ENCODE measurements around the gene RIPOR3. TPM values are rescaled to one million over a fixed set of nuclear protein-coding genes. Genes with fewer than 3 reads are reported as not detected.

RIPOR3 gene
- total RNA-seq, 4 donors from 2014 or later, result 6.1 to 25.7 (median 15.3) TPM

- TF ChIP-seq POLR2AphosphoS5 (IDR thresholded peaks at IDR 0.05) (no peak), POLR2A (IDR thresholded peaks at IDR 0.05; ENCODE audit: low read depth) (no peak), EP300 (IDR thresholded peaks at IDR 0.05) (no peak), CTCF (IDR thresholded peaks at IDR 0.05) (no peak)
- intact Hi-C loops (cut with DNase I), result loop anchor here (5.0 kb wide), 1 partner anchor 391 kb away; no protein-coding TSS in a partner anchor
- Histone ChIP-seq H3K4me1 (peaks cover 14 to 43% (median 31%) of the 10 kb centered on the region in 4 donors), H3K27ac (replicated peaks in 1 of 4) (no peak overlapping the region), H3K9me3 (no peaks in the 10 kb centered on the region), H3K27me3 (no peaks in the 10 kb centered on the region), H3K36me3 (peaks cover 44 to 97% (median 83%) of the 10 kb centered on the region in 4 donors), H3K4me3 (no peak overlapping the region)
- WGBS, result 76% methylated on average over 5 of the region's 5 CpGs
- DNase-seq (ENCODE audit: extremely low spot score), result no peak
Observed at GRCh38 chr20:50578778-50579165, 112.6 kb downstream of the RIPOR3 start.

GRCh38 chr20:50578061-50578777 lies 113.1 kb downstream of the RIPOR3 start:
- TF ChIP-seq POLR2AphosphoS5 (IDR thresholded peaks at IDR 0.05), result no peak
- no peak for TF ChIP-seq POLR2A (IDR thresholded peaks at IDR 0.05; ENCODE audit: low read depth)
- no peak for TF ChIP-seq CTCF (IDR thresholded peaks at IDR 0.05)
- intact Hi-C loops (cut with DNase I), result loop anchor here (5.0 kb wide), 1 partner anchor 391 kb away; no protein-coding TSS in a partner anchor
- H3K36me3 ChIP-seq, result peaks cover 40 to 91% (median 78%) of the 10 kb centered on the region in 4 donors
- H3K9me3 ChIP-seq, result no peaks in the 10 kb centered on the region
- H3K27me3 ChIP-seq, result no peaks in the 10 kb centered on the region
- H3K4me1 ChIP-seq, result peaks cover 19 to 49% (median 36%) of the 10 kb centered on the region in 4 donors
- WGBS, result 88% methylated on average over 14 of the region's 14 CpGs
- no peak overlapping the region for H3K4me3 ChIP-seq
- DNase-seq (ENCODE audit: extremely low spot score), result no peak
- H3K27ac ChIP-seq (replicated peaks in 1 of 4), result peak overlapping the region in 2 of 4 donors; percentile 32 to 60

GRCh38 chr20:50577175-50578018 lies 113.9 kb downstream of the RIPOR3 start:
- no peaks in the 10 kb centered on the region for H3K27me3 ChIP-seq
- H3K4me3 ChIP-seq, result no peak overlapping the region
- H3K27ac ChIP-seq (replicated peaks in 1 of 4), result peak overlapping the region in 3 of 4 donors; percentile 32 to 60 (median 50)
- WGBS, result 82% methylated on average over 12 of the region's 17 CpGs
- DNase-seq (ENCODE audit: extremely low spot score), result no peak
- intact Hi-C loops (cut with DNase I), result loop anchor here (5.0 kb wide), 1 partner anchor 390 kb away; no protein-coding TSS in a partner anchor
- TF ChIP-seq CTCF (IDR thresholded peaks at IDR 0.05) (no peak), POLR2A (IDR thresholded peaks at IDR 0.05; ENCODE audit: low read depth) (no peak), POLR2AphosphoS5 (IDR thresholded peaks at IDR 0.05) (no peak), EP300 (IDR thresholded peaks at IDR 0.05) (no peak)
- no peaks in the 10 kb centered on the region for H3K9me3 ChIP-seq
- H3K36me3 ChIP-seq, result peaks cover 40 to 83% (median 70%) of the 10 kb centered on the region in 4 donors
- peaks cover 28 to 57% (median 44%) of the 10 kb centered on the region in 4 donors for H3K4me1 ChIP-seq

- 57% methylated on average over 12 of the region's 12 CpGs for WGBS
- H3K27ac ChIP-seq (replicated peaks in 1 of 4), result peak overlapping the region; percentile 15 to 60 (median 50)
- no peak overlapping the region for H3K4me3 ChIP-seq
- peaks cover 35 to 63% (median 55%) of the 10 kb centered on the region in 4 donors for H3K4me1 ChIP-seq
- peaks cover 35 to 70% (median 58%) of the 10 kb centered on the region in 4 donors for H3K36me3 ChIP-seq
- no peaks in the 10 kb centered on the region for H3K27me3 ChIP-seq
- no peak for DNase-seq (ENCODE audit: extremely low spot score)
- intact Hi-C loops (cut with DNase I), result loop anchor here (2.0 to 5.0 kb wide), 2 partner anchors 65 to 389 kb away; partner anchors contain the start of gene PTPN1
- no peaks in the 10 kb centered on the region for H3K9me3 ChIP-seq
- peak; percentile 80 to 88 (median 84) for TF ChIP-seq CTCF (IDR thresholded peaks at IDR 0.05)
- TF ChIP-seq POLR2AphosphoS5 (IDR thresholded peaks at IDR 0.05), result peak; percentile 41 to 50
- no peak for TF ChIP-seq POLR2A (IDR thresholded peaks at IDR 0.05; ENCODE audit: low read depth)
- TF ChIP-seq EP300 (IDR thresholded peaks at IDR 0.05), result no peak
Observed at GRCh38 chr20:50575865-50576720, 115.2 kb downstream of the RIPOR3 start.
